AG04449 (cell line): ENCODE measurements around the gene LTBP2.

Experiments
- CTCF ChIA-PET: fragments of 350-600 bp; formaldehyde crosslinking; extraction: SDS; loops from one replicate; lab custom pipeline; 2021; ENCODE audit warnings: antibody characterized with exemption; lab: Yijun Ruan, JAX
- POLR2A ChIA-PET: fragments of 400-600, 350-600 bp; formaldehyde crosslinking; extraction: SDS; loops from one replicate; lab custom pipeline; 2020; ENCODE audit warnings: antibody characterized with exemption, inconsistent platforms; lab: Yijun Ruan, JAX
- DNase-seq: peaks from one replicate; pipeline ENCODE4 v3.0.0-alpha.2; 2010; ENCODE audit warnings: low read depth, low spot score
- H3K4me3 ChIP-seq: 2 replicates; pipeline ENCODE4 v1.5.1; 2011; ENCODE audit warnings: low read depth, mild to moderate bottlenecking, control low read depth, low read length
- CTCF ChIP-seq: IDR thresholded peaks from one replicate; pipeline ENCODE4 v1.5.1; 2011; ENCODE audit warnings: mild to moderate bottlenecking, moderate library complexity, low read length, control low read depth, inconsistent platforms; ENCODE audit not compliant: insufficient read depth; ENCODE audit errors: missing control alignments

The LTBP2 gene

GRCh38 chr14:74511966-74512830, 99.8 kb downstream of the LTBP2 start:
- no peak overlapping the region for H3K4me3 ChIP-seq
- TF ChIP-seq CTCF, result no peak
- ChIA-PET CTCF (interaction anchor here (1.0 to 3.0 kb wide), 3 partner anchors 10 to 293 kb away, joined by 4 to 25 read pairs (median 9); no protein-coding TSS in a partner anchor), POLR2A (no interaction called here)
- DNase-seq, result no peak

- ChIA-PET CTCF (interaction anchor here (1.0 to 3.0 kb wide), 3 partner anchors 9 to 294 kb away, joined by 4 to 25 read pairs (median 9); no protein-coding TSS in a partner anchor), POLR2A (interaction anchor here (0.9 kb wide), 1 partner anchor 18 kb away, joined by 5 read pairs; the partner anchor contains the start of genes ISCA2 and NPC2)
- TF ChIP-seq CTCF, result no peak
- no peak overlapping the region for H3K4me3 ChIP-seq
- no peak for DNase-seq
Observed at GRCh38 chr14:74510959-74511409, 101.1 kb downstream of the LTBP2 start.

GRCh38 chr14:74510223-74510931, 101.7 kb downstream of the LTBP2 start:
- no peak for DNase-seq
- ChIA-PET POLR2A (interaction anchor here (0.9 kb wide), 1 partner anchor 17 kb away, joined by 5 read pairs; the partner anchor contains the start of genes ISCA2 and NPC2), CTCF (interaction anchor here (2.8 to 3.0 kb wide), 2 partner anchors 8 to 11 kb away, joined by 9 to 25 read pairs; no protein-coding TSS in a partner anchor)
- TF ChIP-seq CTCF, result no peak
- H3K4me3 ChIP-seq, result no peak overlapping the region

- TF ChIP-seq CTCF, result no peak
- ChIA-PET POLR2A (no interaction called here), CTCF (interaction anchor here (0.8 to 2.8 kb wide), 4 partner anchors 10 to 66 kb away, joined by 3 to 9 read pairs (median 4); partner anchors contain the start of genes ISCA2 and NPC2)
- DNase-seq, result no peak
- no peak overlapping the region for H3K4me3 ChIP-seq
Observed at GRCh38 chr14:74509587-74510222, 102.3 kb downstream of the LTBP2 start.

- no peak for TF ChIP-seq CTCF
- CTCF ChIA-PET, result interaction anchor here (0.8 to 1.8 kb wide), 7 partner anchors 9 to 298 kb away, joined by 3 to 5 read pairs (median 3); partner anchors contain the start of genes ISCA2 and NPC2
- POLR2A ChIA-PET, result no interaction called here
- DNase-seq, result no peak
- H3K4me3 ChIP-seq, result no peak overlapping the region
Observed at GRCh38 chr14:74508844-74509428, 103.1 kb downstream of the LTBP2 start.
